ENCODE results near the gene SAMD9. TPM values are rescaled to one million over a fixed set of nuclear protein-coding genes. Genes with fewer than 3 reads are reported as not detected.
"Not testable (repeated sequence)": the region's sequence is repeated elsewhere in the genome, so short reads cannot be mapped to it uniquely, and the experiment has no call there.

SAMD9 gene
- total RNA-seq, 1 donor from 2014 or later, result not detected

DNA sequence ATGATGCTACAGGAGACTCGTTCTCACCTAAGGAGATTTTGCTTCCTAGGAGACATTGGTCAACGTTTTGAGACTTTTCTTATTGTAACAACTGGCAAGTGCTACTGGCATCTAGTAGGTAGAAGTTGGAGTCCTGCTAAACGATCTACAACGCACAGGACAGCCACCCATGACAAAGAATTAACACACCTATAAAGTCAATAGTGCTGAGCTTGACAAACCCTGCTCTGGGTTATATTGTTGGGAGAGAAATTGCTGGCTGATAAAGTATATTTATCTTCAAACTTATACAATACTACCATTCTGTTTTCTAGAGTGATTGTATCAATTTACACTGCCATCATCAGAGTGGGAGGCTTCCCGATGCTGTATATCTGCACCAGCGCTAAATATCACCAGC lies 57.8 kb downstream of the SAMD9 start:
- H2AFZ ChIP-seq (replicated peaks), result no peak overlapping the region
- TF ChIP-seq EZH2phosphoT487 (IDR thresholded peaks at IDR 0.05) (no peak), EZH2 (IDR thresholded peaks at IDR 0.05) (no peak)
- TF ChIP-seq, protein P1, sequence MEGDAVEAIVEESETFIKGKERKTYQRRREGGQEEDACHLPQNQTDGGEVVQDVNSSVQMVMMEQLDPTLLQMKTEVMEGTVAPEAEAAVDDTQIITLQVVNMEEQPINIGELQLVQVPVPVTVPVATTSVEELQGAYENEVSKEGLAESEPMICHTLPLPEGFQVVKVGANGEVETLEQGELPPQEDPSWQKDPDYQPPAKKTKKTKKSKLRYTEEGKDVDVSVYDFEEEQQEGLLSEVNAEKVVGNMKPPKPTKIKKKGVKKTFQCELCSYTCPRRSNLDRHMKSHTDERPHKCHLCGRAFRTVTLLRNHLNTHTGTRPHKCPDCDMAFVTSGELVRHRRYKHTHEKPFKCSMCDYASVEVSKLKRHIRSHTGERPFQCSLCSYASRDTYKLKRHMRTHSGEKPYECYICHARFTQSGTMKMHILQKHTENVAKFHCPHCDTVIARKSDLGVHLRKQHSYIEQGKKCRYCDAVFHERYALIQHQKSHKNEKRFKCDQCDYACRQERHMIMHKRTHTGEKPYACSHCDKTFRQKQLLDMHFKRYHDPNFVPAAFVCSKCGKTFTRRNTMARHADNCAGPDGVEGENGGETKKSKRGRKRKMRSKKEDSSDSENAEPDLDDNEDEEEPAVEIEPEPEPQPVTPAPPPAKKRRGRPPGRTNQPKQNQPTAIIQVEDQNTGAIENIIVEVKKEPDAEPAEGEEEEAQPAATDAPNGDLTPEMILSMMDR (IDR thresholded peaks at IDR 0.05), result no peak
- DNase-seq (ENCODE audit: low spot score), result no peak
- Mint-ChIP-seq H3K36me3 (no peaks in the 10 kb centered on the region), H3K4me3 (no peak overlapping the region), H3K27me3 (ENCODE audit: insufficient read depth, low read depth) (no peaks in the 10 kb centered on the region), H3K27ac (no peak overlapping the region), H3K4me1 (peaks cover 3% of the 10 kb centered on the region), H3K9me3 (no peaks in the 10 kb centered on the region)
- no peaks in the 10 kb centered on the region for H3F3A ChIP-seq (ENCODE audit: low read depth)
- H3K27ac ChIP-seq, result no peak overlapping the region
- H3K4me2 ChIP-seq, result no peak overlapping the region
- no peaks in the 10 kb centered on the region for H4K20me1 ChIP-seq (ENCODE audit: low read depth)
- H3K27me3 ChIP-seq, result no peaks in the 10 kb centered on the region
- no peaks in the 10 kb centered on the region for H3K4me1 ChIP-seq
- H3K4me3 ChIP-seq, result no peak overlapping the region
- H3K36me3 ChIP-seq, result no peaks in the 10 kb centered on the region
- no peak overlapping the region for H3K9ac ChIP-seq
- no peaks in the 10 kb centered on the region for H3K9me3 ChIP-seq (ENCODE audit: low read depth)
- H3K79me2 ChIP-seq (ENCODE audit: low read depth), result no peaks in the 10 kb centered on the region

DNA sequence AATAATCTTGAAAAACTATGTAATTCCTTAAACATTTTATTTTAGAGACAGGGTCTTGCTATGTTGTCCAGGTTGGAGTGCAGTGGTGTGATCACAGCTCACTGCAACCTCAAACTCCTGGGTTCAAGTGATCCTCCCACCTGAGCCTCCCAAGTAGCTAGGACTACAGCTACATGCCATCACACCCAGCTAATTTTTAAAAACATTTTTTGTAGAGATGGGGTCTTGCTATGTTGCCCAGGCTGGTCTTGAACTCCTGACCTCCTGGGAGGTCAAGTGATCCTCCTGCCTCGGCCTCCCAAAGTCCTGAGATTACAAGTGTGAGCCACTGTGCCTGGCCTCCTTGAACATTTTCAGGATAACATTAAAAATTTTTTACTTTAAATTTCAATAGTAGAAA lies 61.2 kb downstream of the SAMD9 start:
- H3K9me3 Mint-ChIP-seq; H3K9ac ChIP-seq; H3K27me3 Mint-ChIP-seq (ENCODE audit: insufficient read depth, low read depth); H3K9me3 ChIP-seq (ENCODE audit: low read depth); H3K4me3 ChIP-seq; H3F3A ChIP-seq (ENCODE audit: low read depth); H3K4me2 ChIP-seq; H3K4me1 Mint-ChIP-seq; H3K27ac Mint-ChIP-seq; H3K4me1 ChIP-seq; H2AFZ ChIP-seq (replicated peaks); H3K36me3 ChIP-seq; H4K20me1 ChIP-seq (ENCODE audit: low read depth); H3K27ac ChIP-seq; H3K27me3 ChIP-seq; H3K79me2 ChIP-seq (ENCODE audit: low read depth); H3K4me3 Mint-ChIP-seq; H3K36me3 Mint-ChIP-seq; DNase-seq (ENCODE audit: low spot score): not testable (repeated sequence)

DNA sequence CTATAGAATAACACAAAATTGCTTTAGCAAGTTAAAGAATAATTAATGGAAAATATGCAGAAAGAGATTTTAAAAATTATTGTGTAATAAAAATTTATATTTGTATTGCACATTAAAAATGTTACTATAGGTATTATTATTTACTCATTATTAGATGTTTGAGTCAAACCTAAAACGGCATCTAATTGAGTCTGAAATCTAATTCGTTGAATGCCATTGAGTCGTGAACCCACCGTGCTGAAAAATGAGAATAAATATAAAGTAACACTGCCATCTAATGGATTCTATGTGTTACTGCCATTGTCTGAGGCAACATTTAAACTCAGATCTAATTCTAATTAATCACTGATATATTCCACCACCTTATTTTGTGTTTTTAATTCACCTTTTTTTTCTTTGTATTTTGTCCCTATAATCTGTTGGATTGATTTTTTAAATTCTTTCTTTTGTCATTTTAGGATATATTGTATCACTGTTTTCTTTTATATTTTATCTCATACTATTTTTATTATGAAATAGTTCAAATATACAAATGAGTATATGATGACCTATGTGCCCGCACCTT lies 62.2 kb downstream of the SAMD9 start:
- Histone ChIP-seq H2AFZ (replicated peaks) (no peak overlapping the region), H3K9ac (no peak overlapping the region), H3K27ac (no peak overlapping the region), H3K9me3 (ENCODE audit: low read depth) (no peaks in the 10 kb centered on the region), H3K4me1 (no peaks in the 10 kb centered on the region), H4K20me1 (ENCODE audit: low read depth) (no peaks in the 10 kb centered on the region), H3K27me3 (no peaks in the 10 kb centered on the region), H3K79me2 (ENCODE audit: low read depth) (no peaks in the 10 kb centered on the region), H3K36me3 (no peaks in the 10 kb centered on the region), H3K4me3 (no peak overlapping the region), H3K4me2 (no peak overlapping the region), H3F3A (ENCODE audit: low read depth) (no peaks in the 10 kb centered on the region)
- Mint-ChIP-seq H3K36me3 (no peaks in the 10 kb centered on the region), H3K27me3 (ENCODE audit: insufficient read depth, low read depth) (no peaks in the 10 kb centered on the region), H3K9me3 (no peaks in the 10 kb centered on the region), H3K4me3 (no peak overlapping the region), H3K4me1 (peaks cover 9% of the 10 kb centered on the region), H3K27ac (no peak overlapping the region)
- TF ChIP-seq EZH2 (IDR thresholded peaks at IDR 0.05), result no peak
- TF ChIP-seq, protein P1 (IDR thresholded peaks at IDR 0.05), result peak; percentile 81
- DNase-seq (ENCODE audit: low spot score), result peak; percentile 62

DNA sequence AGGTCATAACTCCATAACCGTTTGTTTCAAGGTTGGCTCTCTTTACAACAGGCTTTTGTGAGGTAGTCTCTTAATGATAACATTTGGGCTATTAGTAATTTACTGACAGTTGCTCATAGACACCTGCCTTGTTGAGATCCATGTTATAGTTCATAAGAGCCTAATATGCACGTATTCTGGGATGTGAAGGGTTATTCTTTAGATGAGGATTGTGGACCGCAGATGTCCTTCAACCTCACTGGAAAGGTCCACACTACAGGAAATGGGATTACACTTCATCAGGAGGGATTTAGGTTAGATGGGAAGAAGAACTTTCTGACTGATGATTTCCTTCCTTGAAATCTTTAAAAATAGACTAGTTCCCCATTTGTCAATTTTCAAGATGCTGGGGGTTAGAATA lies 62.8 kb downstream of the SAMD9 start:
- no peaks in the 10 kb centered on the region for H3K27me3 Mint-ChIP-seq (ENCODE audit: insufficient read depth, low read depth)
- H3K4me1 ChIP-seq, result no peaks in the 10 kb centered on the region
- H3F3A ChIP-seq (ENCODE audit: low read depth), result no peaks in the 10 kb centered on the region
- H3K9me3 ChIP-seq (ENCODE audit: low read depth), result no peaks in the 10 kb centered on the region
- H3K4me1 Mint-ChIP-seq, result peaks cover 12% of the 10 kb centered on the region
- H3K4me2 ChIP-seq, result no peak overlapping the region
- H3K27me3 ChIP-seq, result no peaks in the 10 kb centered on the region
- no peak for DNase-seq (ENCODE audit: low spot score)
- no peaks in the 10 kb centered on the region for H3K36me3 Mint-ChIP-seq
- H3K79me2 ChIP-seq (ENCODE audit: low read depth), result no peaks in the 10 kb centered on the region
- no peak overlapping the region for H3K4me3 Mint-ChIP-seq
- TF ChIP-seq, protein P1 (IDR thresholded peaks at IDR 0.05), result no peak
- TF ChIP-seq EZH2 (IDR thresholded peaks at IDR 0.05) (no peak), EZH2phosphoT487 (IDR thresholded peaks at IDR 0.05) (no peak)
- H3K9ac ChIP-seq, result no peak overlapping the region
- H4K20me1 ChIP-seq (ENCODE audit: low read depth), result no peaks in the 10 kb centered on the region
- H3K27ac Mint-ChIP-seq, result no peak overlapping the region
- no peak overlapping the region for H3K27ac ChIP-seq
- no peaks in the 10 kb centered on the region for H3K36me3 ChIP-seq
- H2AFZ ChIP-seq (replicated peaks), result no peak overlapping the region
- H3K9me3 Mint-ChIP-seq, result peaks cover 3% of the 10 kb centered on the region
- no peak overlapping the region for H3K4me3 ChIP-seq
